GM12891 (cell line): ENCODE data around the gene SLC1A5.

Experiments
- PAX5 ChIP-seq: IDR thresholded peaks from 2 replicates; pipeline ENCODE4 v1.6.1; 2011; ENCODE audit warnings: low read length, moderate library complexity, mild to moderate bottlenecking; ENCODE audit not compliant: insufficient read depth, severe bottlenecking
- POLR2A ChIP-seq: IDR thresholded peaks from 2 replicates; pipeline ENCODE4 v1.6.1; 2011; ENCODE audit warnings: low read depth, low read length, control low read depth
- POU2F2 ChIP-seq: IDR thresholded peaks from 2 replicates; pipeline ENCODE4 v1.6.1; 2011; ENCODE audit warnings: low read depth, mild to moderate bottlenecking, control low read depth, low read length, moderate library complexity
- TAF1 ChIP-seq: IDR thresholded peaks from 2 replicates; pipeline ENCODE4 v1.6.1; 2011; ENCODE audit warnings: low read depth, low read length, control low read depth

DNA sequence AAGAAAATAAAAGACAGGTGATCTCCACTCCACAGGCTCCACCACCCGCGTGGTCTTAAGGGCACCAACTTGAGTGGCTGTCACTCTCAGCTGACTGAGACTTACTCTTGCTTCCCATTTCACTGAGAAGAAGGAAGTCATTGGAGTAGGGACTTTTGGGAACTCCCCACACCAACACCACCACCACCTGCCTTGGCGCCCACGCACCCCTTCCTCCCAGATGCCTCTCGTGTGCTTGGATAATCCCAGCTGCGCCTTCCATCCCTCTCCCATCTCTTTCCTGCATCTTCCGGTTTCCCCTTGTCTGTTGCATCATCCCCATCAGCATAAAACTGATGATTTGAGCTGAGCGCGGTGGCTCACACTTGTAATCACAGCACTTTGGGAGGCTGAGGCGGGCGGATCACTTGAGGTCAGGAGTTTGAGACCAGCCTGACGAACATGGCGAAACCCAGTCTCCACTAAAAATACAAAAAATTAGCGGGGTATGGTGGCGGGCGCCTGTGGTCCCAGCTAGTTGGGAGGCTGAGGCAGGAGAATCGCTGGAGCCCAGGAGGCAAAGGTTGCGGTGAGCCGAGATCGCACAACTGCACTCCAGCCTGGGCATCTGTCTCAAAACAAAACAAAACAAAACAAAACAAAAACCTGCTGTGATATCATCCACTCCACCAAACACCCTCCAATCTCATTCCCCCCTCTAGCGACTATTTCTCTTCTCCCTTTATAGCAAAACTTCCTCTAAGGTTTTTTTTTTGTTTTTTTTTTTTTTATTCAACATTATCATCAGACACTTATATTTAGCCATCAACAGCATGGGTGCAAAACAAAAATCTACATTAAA lies 36.7 kb upstream of the SLC1A5 start:
- TF ChIP-seq POLR2A (no peak), PAX5 (no peak), TAF1 (no peak), POU2F2 (no peak)
